NCI-H446 (cell line): ENCODE measurements around the gene PACSIN1.

ENCODE experiments used
- DNase-seq, 2 experiments: peaks; one replicate each; lab custom pipeline; 2025; lab: John Stamatoyannopoulos, UW

The PACSIN1 gene

GRCh38 chr6:34544776-34545471, 79.0 kb downstream of the PACSIN1 start:
- DNase-seq: peak in 1 of 2 experiments; percentile 69

DNA sequence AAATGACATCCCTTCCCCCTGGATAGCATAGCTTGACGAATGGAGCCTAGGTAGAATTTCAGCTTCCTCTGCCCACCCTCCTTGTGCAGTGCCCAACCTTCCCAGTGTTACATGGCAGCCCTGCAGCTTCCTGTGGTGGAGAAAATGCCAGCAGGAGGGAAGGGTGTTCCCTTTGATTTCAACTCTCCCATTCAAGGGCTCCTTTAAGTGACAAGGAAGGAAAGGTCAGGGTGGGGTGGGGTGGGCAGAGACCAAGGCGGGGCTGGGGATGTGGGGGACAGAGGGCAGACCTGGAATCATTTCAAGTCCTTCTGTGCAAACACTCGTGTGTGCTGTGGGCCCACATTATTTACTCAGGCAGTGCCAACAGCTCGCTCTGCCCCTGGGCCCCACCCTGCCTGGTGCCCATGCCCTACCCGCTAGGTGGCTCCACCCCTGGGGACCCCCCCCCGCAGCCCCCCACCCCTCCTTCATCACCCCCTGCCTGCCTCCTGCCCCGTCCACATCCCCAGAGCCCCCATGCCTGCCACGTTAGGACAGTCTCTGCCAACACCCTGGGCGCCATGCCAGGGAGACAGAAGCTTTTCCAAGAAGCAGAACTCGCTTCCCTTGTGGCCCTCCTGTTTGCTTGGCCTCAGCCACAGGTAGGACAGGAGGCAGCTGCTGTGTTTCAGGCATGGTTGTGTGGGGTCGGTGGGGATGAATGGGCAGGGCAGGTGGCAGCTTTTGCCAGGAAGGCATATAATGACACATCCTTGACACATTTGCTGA, 80.9 kb downstream of the PACSIN1 start:
- peak; percentile 89 to 94 for DNase-seq

DNA sequence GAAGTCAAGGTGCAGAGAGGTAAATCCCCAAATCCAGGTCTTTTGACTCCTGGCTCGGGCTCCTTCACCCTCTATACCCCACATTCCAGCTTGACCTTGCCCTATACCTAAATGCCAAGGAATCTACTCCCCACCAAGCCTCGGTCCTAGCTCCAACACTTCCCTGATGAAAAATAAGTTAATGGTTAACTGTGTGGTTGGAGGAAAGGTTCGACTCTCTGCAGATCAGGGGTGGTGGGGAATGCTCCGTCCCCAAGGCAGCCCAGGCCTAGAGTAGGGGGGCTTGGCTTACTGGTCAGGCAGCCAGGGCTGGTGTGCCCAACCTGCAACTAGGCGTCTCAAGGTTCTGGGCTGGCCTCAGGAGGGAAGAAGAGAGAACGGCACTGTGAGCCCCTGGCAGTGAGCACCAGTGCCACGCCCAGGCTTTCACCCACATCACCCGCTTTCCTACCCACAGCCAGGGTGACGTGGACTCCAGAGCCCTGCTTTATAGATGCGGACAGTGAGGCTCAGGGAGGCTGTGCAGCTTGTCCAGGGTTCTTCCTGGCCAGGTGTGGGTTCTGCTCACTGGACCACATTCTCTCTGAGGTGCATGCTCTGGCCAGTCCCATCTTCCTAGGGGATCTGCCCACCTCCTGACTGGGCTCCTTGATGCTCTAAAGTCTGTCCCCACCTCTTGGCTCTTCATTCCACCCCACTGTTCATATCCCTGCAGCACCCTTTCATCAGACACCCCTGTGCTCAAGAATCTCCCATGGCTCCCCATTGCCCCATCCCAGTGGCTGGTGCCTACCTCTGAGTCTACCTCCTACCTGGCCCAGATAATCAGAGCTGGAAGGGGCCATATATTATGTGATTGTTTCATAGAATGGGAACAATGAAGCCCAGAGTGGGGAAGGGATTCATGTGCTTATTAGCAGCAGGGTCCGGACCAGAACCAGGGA, 82.1 kb downstream of the PACSIN1 start:
- DNase-seq: no peak

- DNase-seq: no peak
Measured at GRCh38 chr6:34549026-34549803, 83.3 kb downstream of the PACSIN1 start.

DNA sequence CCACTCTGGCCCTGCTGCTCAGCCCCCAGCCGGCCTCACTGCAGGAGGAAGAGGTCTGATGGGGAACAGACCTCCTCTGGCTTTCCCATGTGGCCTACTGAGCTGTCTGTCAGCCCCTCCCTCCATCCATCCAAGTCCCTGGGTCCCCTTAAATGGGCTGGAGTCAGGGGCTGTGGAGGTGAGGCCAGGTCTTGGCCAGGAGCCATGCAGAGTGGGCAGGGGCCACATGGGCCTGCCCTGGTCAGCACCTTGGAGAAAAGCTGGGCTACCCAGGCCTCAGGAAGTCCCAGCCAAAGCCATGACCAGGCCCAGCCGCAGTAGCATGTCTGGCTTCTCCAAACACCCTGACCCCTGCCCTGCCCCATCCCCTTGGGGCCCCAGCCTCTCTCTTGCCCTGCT, 83.9 kb downstream of the PACSIN1 start:
- no peak for DNase-seq

DNA sequence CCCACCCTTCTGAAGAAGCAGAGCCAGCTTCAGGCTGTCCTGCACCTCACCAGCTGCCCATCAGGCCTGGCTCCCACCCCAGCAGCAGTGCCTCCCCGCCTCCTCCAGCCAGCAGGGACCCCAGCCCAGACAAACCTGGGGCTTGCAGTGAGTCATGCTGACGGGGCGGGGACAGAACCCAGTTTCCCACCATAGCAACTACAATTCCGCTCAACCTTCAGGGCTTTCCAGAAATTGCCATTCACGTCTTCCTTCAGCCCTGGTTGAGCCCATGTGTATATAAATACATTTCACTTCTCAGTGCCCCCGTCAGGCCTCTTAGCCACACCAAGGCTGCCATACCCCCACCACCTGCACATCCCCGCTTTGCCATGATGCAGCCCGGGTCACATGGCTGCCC, 85.8 kb downstream of the PACSIN1 start:
- no peak for DNase-seq

GRCh38 chr6:34552620-34553019, 86.7 kb downstream of the PACSIN1 start:
- no peak for DNase-seq

GRCh38 chr6:34553146-34553545, 87.3 kb downstream of the PACSIN1 start:
- no peak for DNase-seq

DNA sequence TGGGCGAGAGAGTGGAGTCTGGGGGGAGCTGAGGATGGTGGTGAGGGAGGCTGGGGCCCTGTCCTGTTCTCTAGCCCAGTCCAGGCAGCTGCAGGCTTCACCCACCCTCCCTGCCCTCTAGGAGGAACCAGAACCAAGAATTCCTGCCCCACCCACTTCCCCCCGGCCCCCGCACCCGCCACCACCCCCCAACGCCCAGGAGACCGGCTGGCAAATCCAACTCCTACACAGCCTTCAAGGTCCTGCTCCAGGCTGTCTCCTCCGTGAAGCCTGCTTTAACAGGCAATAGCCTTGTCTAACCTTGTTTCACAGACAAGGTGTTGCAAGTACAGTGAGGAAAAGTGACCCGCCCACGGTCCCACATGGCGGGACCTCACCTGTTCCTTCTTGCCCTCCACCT, 87.9 kb downstream of the PACSIN1 start:
- DNase-seq: no peak

- no peak for DNase-seq
Measured at GRCh38 chr6:34554291-34555006, 88.6 kb downstream of the PACSIN1 start.

- no peak for DNase-seq
Measured at GRCh38 chr6:34555007-34555322, 89.1 kb downstream of the PACSIN1 start.

- DNase-seq: no peak
Measured at GRCh38 chr6:34555328-34555727, 89.5 kb downstream of the PACSIN1 start.

DNA sequence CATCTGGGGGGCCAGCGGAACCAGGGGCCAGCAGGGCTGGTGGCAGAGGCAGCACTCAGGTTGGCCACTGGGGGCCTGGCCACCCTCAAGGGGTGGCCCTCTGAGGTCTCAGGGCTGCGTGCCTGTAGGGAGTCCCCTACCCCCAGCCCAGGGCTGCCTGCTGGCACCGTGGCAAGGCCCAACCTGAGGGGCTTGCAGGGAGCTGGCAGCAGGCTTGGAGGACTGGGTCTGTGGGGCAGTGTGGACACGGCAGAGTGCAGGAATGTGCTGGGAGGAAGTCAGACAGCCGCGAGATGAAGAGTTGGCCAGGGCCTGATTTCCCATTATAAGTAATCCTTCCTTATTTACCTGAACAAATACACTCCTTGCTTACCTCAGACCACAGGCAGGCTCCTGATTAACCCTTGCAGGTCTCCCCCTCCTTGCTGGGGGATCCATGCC, 90.2 kb downstream of the PACSIN1 start, which contains the start of gene SPDEF:
Gene SPDEF, minus strand, starts transcription at position 299 of the 441 bp plus-strand sequence. CDS start 11,874 bp downstream, outside the sequence.
- DNase-seq: no peak

GRCh38 chr6:34556493-34556892, 90.6 kb downstream of the PACSIN1 start:
- DNase-seq: no peak

DNA sequence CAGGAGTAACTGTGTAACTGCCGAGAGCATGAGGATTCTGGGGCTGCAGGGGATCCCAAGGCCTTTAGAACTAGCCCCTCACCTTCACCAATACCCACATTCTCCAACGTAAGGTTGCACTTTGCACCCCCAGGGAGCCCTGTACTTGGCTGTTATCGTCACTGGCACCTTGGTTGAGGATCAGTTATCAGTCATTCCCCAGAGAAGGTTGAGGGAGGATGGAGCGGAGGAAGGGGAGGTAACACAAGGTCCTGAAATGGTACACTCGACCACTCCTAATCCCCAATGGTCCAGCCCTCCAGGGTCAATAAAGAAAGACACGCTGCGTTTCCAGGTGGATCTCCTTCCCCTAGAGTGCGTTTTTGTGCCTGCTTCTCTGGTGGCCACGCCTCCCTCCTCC, 91.4 kb downstream of the PACSIN1 start:
- DNase-seq: no peak

DNA sequence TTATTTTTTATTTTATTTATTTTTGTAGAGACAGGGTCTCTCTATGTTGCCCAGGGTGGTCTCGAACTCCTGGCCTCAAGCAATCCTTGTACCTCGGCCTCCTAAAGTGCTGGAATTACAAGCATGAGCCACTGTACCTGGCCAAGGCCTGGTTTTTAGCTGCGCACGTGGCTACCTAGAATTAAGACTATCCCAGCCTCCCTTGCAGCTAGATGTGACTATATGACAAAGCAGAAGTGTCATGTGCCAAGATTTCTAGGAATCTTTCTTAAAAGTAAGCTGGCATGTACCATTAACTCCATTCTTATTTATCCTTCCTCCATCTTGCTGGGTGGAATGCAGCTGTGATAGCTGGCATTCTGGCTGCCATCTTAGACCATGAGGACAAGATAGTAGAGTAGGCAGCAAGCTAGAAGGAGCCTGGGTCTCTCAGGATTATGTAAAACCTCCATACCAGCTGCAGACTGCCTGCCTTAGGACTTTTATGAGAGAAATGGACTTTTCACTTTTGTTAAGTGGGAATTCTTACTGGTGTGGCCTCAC, 92.4 kb downstream of the PACSIN1 start:
- no peak for DNase-seq

DNA sequence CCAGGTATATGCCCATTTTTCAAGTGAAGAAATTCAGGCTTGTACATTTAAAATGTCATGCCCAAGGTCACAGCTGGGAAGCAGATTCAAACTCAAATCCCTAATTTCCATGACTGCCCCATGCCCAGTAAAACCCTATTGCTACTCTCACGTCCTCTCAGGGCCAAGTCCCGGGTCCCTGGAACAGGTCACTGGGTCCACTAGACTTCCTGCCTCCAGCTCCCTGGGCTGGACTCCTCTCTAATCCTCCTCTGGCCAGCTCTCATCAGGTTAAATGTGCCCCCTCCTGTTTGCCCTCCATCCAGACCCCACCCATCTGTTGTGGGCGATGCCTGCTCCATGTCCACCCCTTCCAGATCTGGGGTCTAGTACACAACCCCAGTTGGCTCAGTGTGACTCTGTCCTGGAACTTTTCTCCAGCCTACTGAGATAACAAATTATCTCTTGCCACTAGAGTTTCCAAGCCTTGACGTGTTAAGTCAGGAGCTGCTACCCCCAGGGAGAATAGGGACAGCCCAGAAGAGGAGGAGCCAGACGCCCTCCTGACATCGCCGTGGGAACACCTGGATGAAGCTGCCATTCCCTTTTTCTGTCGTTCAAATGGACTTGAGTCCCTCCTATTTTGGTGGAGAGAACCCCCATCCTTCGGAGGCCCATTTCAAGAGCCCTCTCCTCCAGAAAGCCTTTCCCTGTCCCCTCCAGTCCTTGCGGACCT, 93.9 kb downstream of the PACSIN1 start:
- DNase-seq: no peak

DNA sequence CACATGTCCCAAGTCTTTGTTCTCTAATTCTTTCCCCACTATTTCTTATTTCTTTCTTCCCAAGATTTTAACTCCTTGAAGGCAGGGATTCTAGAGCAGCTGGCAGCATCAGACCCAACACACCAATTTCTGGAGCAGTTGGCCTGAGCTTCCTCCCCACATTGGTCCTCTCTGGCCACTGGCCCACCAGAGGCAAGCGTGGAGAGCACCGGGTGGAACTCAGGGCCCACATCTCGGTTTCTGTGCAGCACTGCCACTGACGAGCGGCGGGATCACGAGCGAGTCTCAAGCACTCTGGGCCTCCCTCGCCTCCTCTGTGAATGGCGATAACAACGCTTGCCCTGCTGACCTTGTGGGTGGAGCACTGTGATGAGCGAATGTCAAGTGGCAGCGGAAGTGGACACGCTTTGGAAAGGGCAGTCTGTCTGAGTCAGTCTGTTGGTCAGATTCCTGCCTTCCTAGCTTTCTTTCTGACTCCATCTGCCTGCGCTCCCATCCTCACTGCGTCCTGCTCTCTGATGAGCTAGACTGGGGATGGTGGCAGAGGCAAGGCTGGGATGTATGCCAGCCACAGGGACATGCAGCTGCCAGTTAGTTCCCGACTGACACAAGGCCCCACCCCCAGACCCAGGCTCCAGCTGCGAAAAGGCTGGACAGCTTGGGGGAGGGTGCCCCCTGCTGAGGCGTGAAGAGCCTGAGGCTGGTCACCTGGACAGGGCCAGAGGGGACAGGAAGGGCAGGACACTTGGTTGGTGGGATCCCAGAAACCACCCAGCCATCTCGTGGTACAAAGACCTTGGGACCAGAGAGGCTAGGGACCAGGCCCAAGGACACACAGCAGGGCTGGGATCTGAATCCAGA, 94.7 kb downstream of the PACSIN1 start:
- peak in 1 of 2 experiments; percentile 53 for DNase-seq

DNA sequence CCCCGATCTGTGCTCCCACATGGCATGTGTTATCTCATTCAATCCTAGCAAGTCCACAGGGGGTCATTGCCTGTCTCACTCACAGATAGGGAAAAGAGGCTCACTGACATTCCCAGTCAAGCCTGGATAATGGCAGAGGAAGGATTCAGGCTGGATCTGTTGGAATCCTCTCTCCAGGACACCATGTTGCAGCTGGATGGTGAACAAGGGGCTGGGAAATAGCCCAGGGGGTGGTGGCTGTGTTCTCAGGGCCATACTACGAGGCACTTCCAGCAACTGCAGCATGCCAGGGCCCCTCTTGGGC, 95.3 kb downstream of the PACSIN1 start:
- no peak for DNase-seq
